Lower lobe of right lung (tissue), 2 donors: ENCODE data around the gene GRP. TPM values are rescaled to one million over a fixed set of nuclear protein-coding genes. Genes with fewer than 3 reads are reported as not detected.

Experiments
- ATAC-seq, 2 donors: fragments of 200-7000 bp; cut with Tn5 transposase; one replicate each; pipeline ENCODE4 v1.9.1; 2020 to 2022; ENCODE audit warnings: mild to moderate bottlenecking in 2 of 2, moderate library complexity in 2 of 2
- DNase-seq: peaks from one replicate; pipeline ENCODE4 v3.0.0-alpha.2; 2020
- H3K27ac ChIP-seq: fragments of 200-600 bp; one replicate; pipeline ENCODE4 v1.8.0; 2022
- H3K27me3 ChIP-seq: fragments of 200-600 bp; one replicate; pipeline ENCODE4 v1.8.0; 2022; ENCODE audit warnings: low read depth
- H3K36me3 ChIP-seq: fragments of 200-600 bp; one replicate; pipeline ENCODE4 v1.8.0; 2022; ENCODE audit warnings: mild to moderate bottlenecking
- H3K4me1 ChIP-seq: fragments of 200-600 bp; one replicate; pipeline ENCODE4 v1.8.0; 2022
- H3K4me3 ChIP-seq: fragments of 200-600 bp; one replicate; pipeline ENCODE4 v1.8.0; 2022; ENCODE audit warnings: mild to moderate bottlenecking
- H3K9me3 ChIP-seq: fragments of 200-600 bp; one replicate; pipeline ENCODE4 v1.8.0; 2022
- CTCF ChIP-seq: fragments of 200-600 bp; IDR thresholded peaks from one replicate; pipeline ENCODE4 v1.8.0; 2022; ENCODE audit warnings: antibody characterized with exemption, mild to moderate bottlenecking
- intact Hi-C: fragments of 100-400 bp; cut with DNase I; formaldehyde crosslinking; loops from one replicate; pipeline ENCODE4 v1.11.0; 2022
- total RNA-seq: library from RNA; stranded (reverse); fragmentation: NEBNext Ultra II Directional; extraction: Animal tissue kit (Norgen Biotek cat#: 25700); gene quantifications from one replicate; pipeline ENCODE4 v1.2.1, GENCODE V29; 2021
- donor health status: DM: no; HTN: yes; CAD: no; lungs with severe emphysema.

GRP gene
- total RNA-seq, 1 donor from 2014 or later: 1.7 TPM

GRCh38 chr18:59228351-59228750 lies 8.4 kb downstream of the GRP start:
- no peak for TF ChIP-seq CTCF
- Histone ChIP-seq H3K36me3 (no peaks in the 10 kb centered on the region), H3K4me1 (no peaks in the 10 kb centered on the region), H3K27me3 (peaks cover 10% of the 10 kb centered on the region), H3K9me3 (no peaks in the 10 kb centered on the region), H3K4me3 (no peak overlapping the region), H3K27ac (no peak overlapping the region)
- intact Hi-C loops: no loop called here
- ATAC-seq (no peak), DNase-seq (no peak)

GRCh38 chr18:59229191-59229590 lies 9.2 kb downstream of the GRP start:
- no peaks in the 10 kb centered on the region for H3K36me3 ChIP-seq
- intact Hi-C loops: no loop called here
- no peaks in the 10 kb centered on the region for H3K9me3 ChIP-seq
- H3K27me3 ChIP-seq: peaks cover 6% of the 10 kb centered on the region
- H3K4me3 ChIP-seq: no peak overlapping the region
- H3K27ac ChIP-seq: no peak overlapping the region
- TF ChIP-seq CTCF: no peak
- ATAC-seq (no peak), DNase-seq (no peak)
- H3K4me1 ChIP-seq: no peaks in the 10 kb centered on the region

GRCh38 chr18:59229701-59230443 lies 9.9 kb downstream of the GRP start:
- no peak for ATAC-seq
- no peaks in the 10 kb centered on the region for H3K9me3 ChIP-seq

GRCh38 chr18:59231114-59231513 lies 11.2 kb downstream of the GRP start:
- no peaks in the 10 kb centered on the region for H3K27me3 ChIP-seq
- no peaks in the 10 kb centered on the region for H3K4me1 ChIP-seq
- no peak for TF ChIP-seq CTCF
- H3K36me3 ChIP-seq: no peaks in the 10 kb centered on the region
- H3K9me3 ChIP-seq: no peaks in the 10 kb centered on the region
- no peak for ATAC-seq
- no peak for DNase-seq
- intact Hi-C loops: no loop called here
- no peak overlapping the region for H3K4me3 ChIP-seq
- no peak overlapping the region for H3K27ac ChIP-seq

More at GRCh38 chr18:59229701-59230443, 9.9 kb downstream of the GRP start:
- intact Hi-C loops: no loop called here
- Histone ChIP-seq H3K27ac (no peak overlapping the region), H3K4me1 (no peaks in the 10 kb centered on the region), H3K4me3 (no peak overlapping the region), H3K36me3 (no peaks in the 10 kb centered on the region), H3K27me3 (no peaks in the 10 kb centered on the region)
- TF ChIP-seq CTCF: no peak
- DNase-seq: no peak

GRCh38 chr18:59231877-59232276 lies 11.9 kb downstream of the GRP start:
- H3K27me3 ChIP-seq: no peaks in the 10 kb centered on the region
- H3K4me3 ChIP-seq: no peak overlapping the region
- no peak for TF ChIP-seq CTCF
- ATAC-seq (no peak), DNase-seq (no peak)
- H3K9me3 ChIP-seq: no peaks in the 10 kb centered on the region
- no peaks in the 10 kb centered on the region for H3K36me3 ChIP-seq
- intact Hi-C loops: no loop called here
- no peak overlapping the region for H3K27ac ChIP-seq
- no peaks in the 10 kb centered on the region for H3K4me1 ChIP-seq
